ENCODE data around the gene CHCHD3.
A peak's percentile ranks its signal among the peaks of the same experiment; 100 is the strongest.

The CHCHD3 gene

GRCh38 chr7:132773527-132773956, 308.3 kb downstream of the CHCHD3 start:
- DNase-seq (ENCODE audit: low spot score): no peak

GRCh38 chr7:132771301-132771730, 310.6 kb downstream of the CHCHD3 start:
- DNase-seq (ENCODE audit: low spot score): no peak

- no peak for DNase-seq (ENCODE audit: low spot score)
These were observed 311.8 kb downstream of the CHCHD3 start for GRCh38 chr7:132770055-132770454.

- no peak for DNase-seq (ENCODE audit: low spot score)
These were observed 312.6 kb downstream of the CHCHD3 start for GRCh38 chr7:132769280-132769679.

GRCh38 chr7:132768099-132768498, 313.8 kb downstream of the CHCHD3 start:
- DNase-seq (ENCODE audit: low spot score): no peak

GRCh38 chr7:132767378-132767777, 314.5 kb downstream of the CHCHD3 start:
- no peak for DNase-seq (ENCODE audit: low spot score)

- no peak for DNase-seq (ENCODE audit: low spot score)
These were observed 315.2 kb downstream of the CHCHD3 start for GRCh38 chr7:132766660-132767059.

- no peak for DNase-seq (ENCODE audit: low spot score)
These were observed 316.0 kb downstream of the CHCHD3 start for GRCh38 chr7:132765861-132766260.

GRCh38 chr7:132764762-132765161, 317.1 kb downstream of the CHCHD3 start:
- DNase-seq (ENCODE audit: low spot score): no peak

- no peak for DNase-seq (ENCODE audit: low spot score)
These were observed 321.0 kb downstream of the CHCHD3 start for GRCh38 chr7:132760866-132761265.

GRCh38 chr7:132760244-132760623, 321.7 kb downstream of the CHCHD3 start:
- DNase-seq (ENCODE audit: low spot score): no peak

- no peak for DNase-seq (ENCODE audit: low spot score)
These were observed 322.2 kb downstream of the CHCHD3 start for GRCh38 chr7:132759482-132760243.

- DNase-seq (ENCODE audit: low spot score): no peak
These were observed 322.9 kb downstream of the CHCHD3 start for GRCh38 chr7:132758986-132759385.

- no peak for DNase-seq (ENCODE audit: low spot score)
These were observed 324.1 kb downstream of the CHCHD3 start for GRCh38 chr7:132757783-132758182.

GRCh38 chr7:132756484-132756990, 325.4 kb downstream of the CHCHD3 start:
- no peak for DNase-seq (ENCODE audit: low spot score)

- DNase-seq (ENCODE audit: low spot score): peak; percentile 96
These were observed 326.1 kb downstream of the CHCHD3 start for GRCh38 chr7:132755538-132756483.

- DNase-seq (ENCODE audit: low spot score): no peak
These were observed 329.5 kb downstream of the CHCHD3 start for GRCh38 chr7:132752431-132752830.

GRCh38 chr7:132751244-132751647, 330.6 kb downstream of the CHCHD3 start:
- DNase-seq (ENCODE audit: low spot score): no peak

GRCh38 chr7:132750530-132751217, 331.2 kb downstream of the CHCHD3 start:
- DNase-seq (ENCODE audit: low spot score): no peak

GRCh38 chr7:132750096-132750495, 331.8 kb downstream of the CHCHD3 start:
- no peak for DNase-seq (ENCODE audit: low spot score)

- DNase-seq (ENCODE audit: low spot score): no peak
These were observed 336.4 kb downstream of the CHCHD3 start for GRCh38 chr7:132745510-132745909.

- DNase-seq (ENCODE audit: low spot score): no peak
These were observed 337.9 kb downstream of the CHCHD3 start for GRCh38 chr7:132743974-132744373.

Measured in pons (tissue), 1 donor.